ENCODE measurements around the gene PEX13.

The PEX13 gene

DNA sequence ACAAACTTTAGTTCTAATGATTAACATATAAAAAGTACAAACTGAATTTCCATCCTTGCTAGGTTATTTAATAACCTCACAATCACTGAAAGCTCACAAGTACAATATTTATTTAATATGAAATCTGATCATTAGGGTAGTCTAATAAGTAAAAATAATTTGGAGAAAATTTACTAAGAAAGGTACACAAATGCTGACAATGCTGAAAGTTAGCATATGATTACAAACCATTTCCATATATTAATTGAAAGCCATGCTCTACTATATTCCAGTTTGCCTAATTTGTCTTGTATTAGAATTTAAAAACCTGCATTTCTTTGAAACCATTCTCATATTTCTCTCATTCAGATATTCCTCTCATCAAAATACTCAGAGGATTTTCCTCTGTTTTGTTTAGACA is 8.2 kb upstream of the PEX13 start:
- TF ChIP-seq EP300 (IDR thresholded peaks at IDR 0.05; ENCODE audit: borderline replicate concordance) = no peak

DNA sequence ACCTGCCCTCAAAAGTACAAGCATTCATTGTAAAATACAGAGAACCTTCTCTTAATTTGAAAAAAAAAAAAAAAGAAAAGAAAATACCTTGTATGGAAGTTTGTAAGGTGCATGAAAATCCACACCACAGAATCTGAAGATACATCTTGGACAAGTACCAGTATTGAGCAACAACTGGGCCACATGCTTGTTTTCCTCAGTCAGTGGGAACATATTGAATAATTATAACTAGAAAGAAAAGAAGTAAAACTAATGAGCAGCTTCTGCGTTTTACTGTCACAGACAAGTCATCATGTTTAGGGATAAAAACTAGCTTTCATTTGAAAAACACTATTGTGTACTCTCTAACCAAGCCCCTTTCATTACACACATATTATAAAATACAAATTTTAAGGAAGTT is 5.8 kb upstream of the PEX13 start:
- TF ChIP-seq TCF12 (IDR thresholded peaks at IDR 0.05; ENCODE audit: low read depth) (no peak), EP300 (IDR thresholded peaks at IDR 0.05; ENCODE audit: borderline replicate concordance) (no peak), RAD21 (IDR thresholded peaks at IDR 0.05; ENCODE audit: low read depth) (no peak), ZBTB7A (IDR thresholded peaks at IDR 0.05; ENCODE audit: low read depth) (no peak), YY1 (IDR thresholded peaks at IDR 0.05; ENCODE audit: low read depth) (no peak), EGR1 (IDR thresholded peaks at IDR 0.05) (no peak), CEBPB (IDR thresholded peaks at IDR 0.05) (no peak), TAF1 (IDR thresholded peaks at IDR 0.05; ENCODE audit: low read depth) (no peak), FOXM1 (IDR thresholded peaks at IDR 0.05; ENCODE audit: borderline replicate concordance, low read depth) (no peak), NFIC (IDR thresholded peaks at IDR 0.05) (no peak), CREB1 (IDR thresholded peaks at IDR 0.05; ENCODE audit: low read depth) (no peak), TEAD4 (IDR thresholded peaks at IDR 0.05) (no peak)
- TF ChIP-seq, protein P1, sequence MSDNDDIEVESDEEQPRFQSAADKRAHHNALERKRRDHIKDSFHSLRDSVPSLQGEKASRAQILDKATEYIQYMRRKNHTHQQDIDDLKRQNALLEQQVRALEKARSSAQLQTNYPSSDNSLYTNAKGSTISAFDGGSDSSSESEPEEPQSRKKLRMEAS (IDR thresholded peaks at IDR 0.05) = no peak
- TF ChIP-seq, protein P2, sequence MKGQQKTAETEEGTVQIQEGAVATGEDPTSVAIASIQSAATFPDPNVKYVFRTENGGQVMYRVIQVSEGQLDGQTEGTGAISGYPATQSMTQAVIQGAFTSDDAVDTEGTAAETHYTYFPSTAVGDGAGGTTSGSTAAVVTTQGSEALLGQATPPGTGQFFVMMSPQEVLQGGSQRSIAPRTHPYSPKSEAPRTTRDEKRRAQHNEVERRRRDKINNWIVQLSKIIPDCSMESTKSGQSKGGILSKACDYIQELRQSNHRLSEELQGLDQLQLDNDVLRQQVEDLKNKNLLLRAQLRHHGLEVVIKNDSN (IDR thresholded peaks at IDR 0.05) = no peak
- TF ChIP-seq, protein P3, sequence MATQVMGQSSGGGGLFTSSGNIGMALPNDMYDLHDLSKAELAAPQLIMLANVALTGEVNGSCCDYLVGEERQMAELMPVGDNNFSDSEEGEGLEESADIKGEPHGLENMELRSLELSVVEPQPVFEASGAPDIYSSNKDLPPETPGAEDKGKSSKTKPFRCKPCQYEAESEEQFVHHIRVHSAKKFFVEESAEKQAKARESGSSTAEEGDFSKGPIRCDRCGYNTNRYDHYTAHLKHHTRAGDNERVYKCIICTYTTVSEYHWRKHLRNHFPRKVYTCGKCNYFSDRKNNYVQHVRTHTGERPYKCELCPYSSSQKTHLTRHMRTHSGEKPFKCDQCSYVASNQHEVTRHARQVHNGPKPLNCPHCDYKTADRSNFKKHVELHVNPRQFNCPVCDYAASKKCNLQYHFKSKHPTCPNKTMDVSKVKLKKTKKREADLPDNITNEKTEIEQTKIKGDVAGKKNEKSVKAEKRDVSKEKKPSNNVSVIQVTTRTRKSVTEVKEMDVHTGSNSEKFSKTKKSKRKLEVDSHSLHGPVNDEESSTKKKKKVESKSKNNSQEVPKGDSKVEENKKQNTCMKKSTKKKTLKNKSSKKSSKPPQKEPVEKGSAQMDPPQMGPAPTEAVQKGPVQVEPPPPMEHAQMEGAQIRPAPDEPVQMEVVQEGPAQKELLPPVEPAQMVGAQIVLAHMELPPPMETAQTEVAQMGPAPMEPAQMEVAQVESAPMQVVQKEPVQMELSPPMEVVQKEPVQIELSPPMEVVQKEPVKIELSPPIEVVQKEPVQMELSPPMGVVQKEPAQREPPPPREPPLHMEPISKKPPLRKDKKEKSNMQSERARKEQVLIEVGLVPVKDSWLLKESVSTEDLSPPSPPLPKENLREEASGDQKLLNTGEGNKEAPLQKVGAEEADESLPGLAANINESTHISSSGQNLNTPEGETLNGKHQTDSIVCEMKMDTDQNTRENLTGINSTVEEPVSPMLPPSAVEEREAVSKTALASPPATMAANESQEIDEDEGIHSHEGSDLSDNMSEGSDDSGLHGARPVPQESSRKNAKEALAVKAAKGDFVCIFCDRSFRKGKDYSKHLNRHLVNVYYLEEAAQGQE (IDR thresholded peaks at IDR 0.05; ENCODE audit: low read depth) = no peak

DNA sequence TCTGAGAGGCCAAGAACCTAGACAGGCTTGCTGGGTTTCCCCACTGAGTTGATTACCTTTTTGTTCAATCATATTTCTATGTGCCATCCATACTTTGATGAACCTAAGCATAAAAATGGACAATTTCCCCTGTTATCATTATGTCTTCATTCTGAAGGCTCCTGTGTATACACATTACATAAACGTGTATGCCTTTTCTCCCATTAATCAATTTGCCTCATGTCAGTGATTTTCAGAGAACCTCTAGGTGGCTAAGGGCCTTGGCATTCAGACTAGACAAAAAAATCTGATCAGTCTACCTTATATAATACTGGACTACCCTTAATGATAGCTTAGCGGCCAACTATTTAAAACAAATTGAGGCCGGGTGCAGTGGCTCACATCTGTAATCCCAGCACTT is 4.1 kb upstream of the PEX13 start:
- TF ChIP-seq ZBTB7A (IDR thresholded peaks at IDR 0.05; ENCODE audit: low read depth) (no peak), FOXM1 (IDR thresholded peaks at IDR 0.05; ENCODE audit: borderline replicate concordance, low read depth) (no peak), TCF12 (IDR thresholded peaks at IDR 0.05; ENCODE audit: low read depth) (no peak), RAD21 (IDR thresholded peaks at IDR 0.05; ENCODE audit: low read depth) (no peak), EP300 (IDR thresholded peaks at IDR 0.05; ENCODE audit: borderline replicate concordance) (no peak), EGR1 (IDR thresholded peaks at IDR 0.05) (no peak), CEBPB (IDR thresholded peaks at IDR 0.05) (no peak), YY1 (IDR thresholded peaks at IDR 0.05; ENCODE audit: low read depth) (no peak), NFIC (IDR thresholded peaks at IDR 0.05) (no peak), TEAD4 (IDR thresholded peaks at IDR 0.05) (no peak), CREB1 (IDR thresholded peaks at IDR 0.05; ENCODE audit: low read depth) (no peak), TAF1 (IDR thresholded peaks at IDR 0.05; ENCODE audit: low read depth) (no peak)
- TF ChIP-seq, protein P2 (IDR thresholded peaks at IDR 0.05) = no peak
- TF ChIP-seq, protein P3 (IDR thresholded peaks at IDR 0.05; ENCODE audit: low read depth) = no peak
- TF ChIP-seq, protein P1 (IDR thresholded peaks at IDR 0.05) = no peak

DNA sequence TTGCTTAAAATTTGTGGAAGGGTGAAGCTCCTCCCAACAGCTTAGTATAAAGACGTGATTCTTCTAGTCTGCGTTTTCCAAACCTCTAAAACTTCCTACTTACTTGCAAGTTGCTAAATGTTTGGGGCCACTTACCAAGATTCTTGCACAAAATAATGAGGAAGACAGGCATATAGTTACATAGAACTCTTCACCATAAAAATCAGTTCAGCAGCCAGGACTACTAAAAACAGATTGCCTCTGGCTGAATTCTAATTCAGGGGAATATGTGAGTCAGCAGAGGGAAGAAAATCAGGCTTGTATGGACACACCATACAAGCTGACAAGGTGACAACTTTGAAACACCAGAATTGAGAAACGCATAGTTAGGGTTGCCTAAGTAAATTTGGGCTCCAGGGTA is 2.8 kb upstream of the PEX13 start:
- no peak for TF ChIP-seq RAD21 (IDR thresholded peaks at IDR 0.05; ENCODE audit: low read depth)
- no peak for TF ChIP-seq TCF12 (IDR thresholded peaks at IDR 0.05; ENCODE audit: low read depth)
- TF ChIP-seq, protein P2 (IDR thresholded peaks at IDR 0.05) = no peak
- no peak for TF ChIP-seq TEAD4 (IDR thresholded peaks at IDR 0.05)
- TF ChIP-seq, protein P1 (IDR thresholded peaks at IDR 0.05) = no peak
- TF ChIP-seq FOXM1 (IDR thresholded peaks at IDR 0.05; ENCODE audit: borderline replicate concordance, low read depth) = no peak
- TF ChIP-seq NFIC (IDR thresholded peaks at IDR 0.05) = no peak
- no peak for TF ChIP-seq YY1 (IDR thresholded peaks at IDR 0.05; ENCODE audit: low read depth)
- TF ChIP-seq CEBPB (IDR thresholded peaks at IDR 0.05) = no peak
- no peak for TF ChIP-seq CREB1 (IDR thresholded peaks at IDR 0.05; ENCODE audit: low read depth)
- TF ChIP-seq EGR1 (IDR thresholded peaks at IDR 0.05) = no peak
- no peak for TF ChIP-seq EP300 (IDR thresholded peaks at IDR 0.05; ENCODE audit: borderline replicate concordance)
- TF ChIP-seq ZBTB7A (IDR thresholded peaks at IDR 0.05; ENCODE audit: low read depth) = no peak
- TF ChIP-seq, protein P3 (IDR thresholded peaks at IDR 0.05; ENCODE audit: low read depth) = no peak
- TF ChIP-seq TAF1 (IDR thresholded peaks at IDR 0.05; ENCODE audit: low read depth) = no peak
